ENCODE results near the gene LRRC59. TPM values are rescaled to one million over a fixed set of nuclear protein-coding genes. Genes with fewer than 3 reads are reported as not detected.

The LRRC59 gene
- total RNA-seq, 4 donors from 2014 or later, result 16.5 to 58.0 (median 39.0) TPM

DNA sequence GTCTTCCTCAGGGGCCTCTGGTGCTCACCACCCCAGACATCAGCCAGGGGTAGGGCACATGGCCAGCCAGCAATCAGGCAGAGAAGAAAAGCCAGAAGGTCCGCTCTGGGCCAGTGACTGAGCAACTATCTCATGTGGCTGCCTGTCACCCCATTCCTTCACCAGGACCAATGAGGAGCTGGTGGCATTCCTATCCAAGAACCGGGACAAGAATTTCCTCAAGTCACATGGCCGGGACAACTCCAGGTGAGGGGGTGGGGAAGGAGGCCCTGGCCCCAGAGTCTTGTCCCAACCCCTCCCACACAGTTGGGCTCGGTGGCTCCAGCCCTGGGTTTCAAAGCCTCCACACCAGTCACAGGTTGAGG is 42.0 kb downstream of the LRRC59 start:
- TF ChIP-seq POLR2AphosphoS5 (IDR thresholded peaks at IDR 0.05) (no peak), EP300 (IDR thresholded peaks at IDR 0.05) (no peak), POLR2A (IDR thresholded peaks at IDR 0.05) (no peak)
- TF ChIP-seq, protein P1, sequence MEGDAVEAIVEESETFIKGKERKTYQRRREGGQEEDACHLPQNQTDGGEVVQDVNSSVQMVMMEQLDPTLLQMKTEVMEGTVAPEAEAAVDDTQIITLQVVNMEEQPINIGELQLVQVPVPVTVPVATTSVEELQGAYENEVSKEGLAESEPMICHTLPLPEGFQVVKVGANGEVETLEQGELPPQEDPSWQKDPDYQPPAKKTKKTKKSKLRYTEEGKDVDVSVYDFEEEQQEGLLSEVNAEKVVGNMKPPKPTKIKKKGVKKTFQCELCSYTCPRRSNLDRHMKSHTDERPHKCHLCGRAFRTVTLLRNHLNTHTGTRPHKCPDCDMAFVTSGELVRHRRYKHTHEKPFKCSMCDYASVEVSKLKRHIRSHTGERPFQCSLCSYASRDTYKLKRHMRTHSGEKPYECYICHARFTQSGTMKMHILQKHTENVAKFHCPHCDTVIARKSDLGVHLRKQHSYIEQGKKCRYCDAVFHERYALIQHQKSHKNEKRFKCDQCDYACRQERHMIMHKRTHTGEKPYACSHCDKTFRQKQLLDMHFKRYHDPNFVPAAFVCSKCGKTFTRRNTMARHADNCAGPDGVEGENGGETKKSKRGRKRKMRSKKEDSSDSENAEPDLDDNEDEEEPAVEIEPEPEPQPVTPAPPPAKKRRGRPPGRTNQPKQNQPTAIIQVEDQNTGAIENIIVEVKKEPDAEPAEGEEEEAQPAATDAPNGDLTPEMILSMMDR (IDR thresholded peaks at IDR 0.05), result no peak
- H3K4me1 ChIP-seq, result no peaks in the 10 kb centered on the region
- DNase-seq (ENCODE audit: low spot score in 2 of 2), result peak in 1 of 2 donors; percentile 73
- H3K4me3 ChIP-seq, result no peak overlapping the region
- 81% methylated on average over 4 of the region's 4 CpGs for WGBS
- no peak overlapping the region for H3K27ac ChIP-seq
- H3K36me3 ChIP-seq, result peaks cover 83% of the 10 kb centered on the region
- H3K9me3 ChIP-seq, result no peaks in the 10 kb centered on the region
- no peaks in the 10 kb centered on the region for H3K27me3 ChIP-seq

DNA sequence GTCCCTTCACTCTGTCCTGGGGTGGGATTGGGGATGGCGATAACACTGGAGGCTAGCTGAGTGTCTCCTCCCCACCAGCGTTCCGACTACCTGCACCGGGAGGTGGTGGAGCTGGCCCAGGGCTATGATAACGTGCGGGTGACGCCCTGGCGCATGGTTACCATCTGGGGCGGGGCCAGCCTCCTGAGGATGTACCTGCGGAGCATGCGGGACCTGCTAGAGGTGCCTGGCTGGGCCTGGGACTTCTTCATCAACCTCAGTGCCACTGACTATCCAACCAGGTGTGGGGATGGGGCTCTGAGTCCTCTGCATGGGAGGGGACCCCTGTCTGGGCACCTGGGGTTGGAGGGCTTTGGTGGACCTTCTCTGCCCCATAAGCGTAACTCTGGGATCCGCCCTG is 42.5 kb downstream of the LRRC59 start:
- no peak overlapping the region for H3K4me3 ChIP-seq
- H3K4me1 ChIP-seq, result no peaks in the 10 kb centered on the region
- no peaks in the 10 kb centered on the region for H3K27me3 ChIP-seq
- DNase-seq (ENCODE audit: low spot score in 2 of 2), result peak; percentile 64 to 79
- TF ChIP-seq EP300 (IDR thresholded peaks at IDR 0.05), result no peak
- no peak for TF ChIP-seq POLR2AphosphoS5 (IDR thresholded peaks at IDR 0.05)
- TF ChIP-seq, protein P1 (IDR thresholded peaks at IDR 0.05), result no peak
- 87% methylated on average over 11 of the region's 13 CpGs for WGBS
- no peak overlapping the region for H3K27ac ChIP-seq
- H3K36me3 ChIP-seq, result peaks cover 77% of the 10 kb centered on the region
- no peaks in the 10 kb centered on the region for H3K9me3 ChIP-seq

DNA sequence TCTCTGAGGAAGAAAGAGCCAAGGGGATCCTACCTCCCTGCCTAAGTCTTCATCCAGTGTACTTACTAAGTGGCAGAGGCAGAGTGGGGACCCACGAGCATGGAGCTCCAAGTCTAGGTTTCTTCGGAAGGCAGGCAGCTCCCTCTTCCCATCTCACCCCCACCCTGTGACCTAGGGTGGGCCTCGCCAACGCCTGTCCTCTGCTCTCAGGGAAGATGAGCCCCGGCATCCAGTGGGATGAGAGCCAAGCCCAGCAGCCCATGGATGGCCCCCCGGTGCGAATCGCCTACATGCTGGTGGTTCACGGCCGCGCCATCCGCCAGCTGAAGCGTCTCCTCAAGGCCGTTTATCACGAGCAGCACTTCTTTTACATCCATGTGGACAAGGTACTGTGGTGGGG is 43.1 kb downstream of the LRRC59 start:
- DNase-seq (ENCODE audit: low spot score in 2 of 2), result peak; percentile 51 to 76
- H3K27me3 ChIP-seq, result no peaks in the 10 kb centered on the region
- H3K9me3 ChIP-seq, result no peaks in the 10 kb centered on the region
- H3K27ac ChIP-seq, result no peak overlapping the region
- TF ChIP-seq EP300 (IDR thresholded peaks at IDR 0.05), result no peak
- TF ChIP-seq, protein P1 (IDR thresholded peaks at IDR 0.05), result no peak
- no peak for TF ChIP-seq POLR2AphosphoS5 (IDR thresholded peaks at IDR 0.05)
- TF ChIP-seq POLR2A (IDR thresholded peaks at IDR 0.05), result no peak
- no peaks in the 10 kb centered on the region for H3K4me1 ChIP-seq
- WGBS, result 91% methylated on average over 15 of the region's 15 CpGs
- H3K4me3 ChIP-seq, result no peak overlapping the region
- H3K36me3 ChIP-seq, result peaks cover 72% of the 10 kb centered on the region

DNA sequence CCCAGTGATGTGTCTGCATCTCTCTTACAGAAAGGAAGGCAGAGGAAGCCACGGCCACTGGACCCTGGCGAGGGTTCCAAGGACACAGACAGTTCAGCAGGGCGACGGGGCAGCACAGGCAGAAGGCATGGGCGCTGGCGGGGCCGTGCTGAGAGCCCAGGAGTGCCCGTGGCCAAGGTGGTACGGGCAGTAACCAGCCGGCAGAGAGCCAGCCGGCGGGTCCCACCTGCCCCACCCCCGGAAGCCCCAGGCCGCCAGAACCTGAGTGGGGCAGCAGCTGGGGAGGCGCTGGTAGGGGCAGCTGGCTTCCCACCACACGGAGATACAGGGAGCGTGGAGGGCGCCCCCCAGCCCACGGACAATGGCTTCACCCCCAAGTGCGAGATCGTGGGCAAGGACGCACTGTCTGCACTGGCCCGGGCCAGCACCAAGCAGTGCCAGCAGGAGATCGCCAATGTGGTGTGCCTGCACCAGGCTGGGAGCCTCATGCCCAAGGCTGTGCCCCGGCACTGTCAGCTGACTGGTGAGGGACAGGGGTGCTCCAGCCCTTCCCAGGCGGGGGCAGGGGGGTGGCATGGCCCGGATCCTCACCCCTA is 43.6 kb downstream of the LRRC59 start:
- WGBS, result 94% methylated on average over 22 of the region's 27 CpGs
- H3K4me3 ChIP-seq, result no peak overlapping the region
- H3K36me3 ChIP-seq, result peaks cover 67% of the 10 kb centered on the region
- H3K4me1 ChIP-seq, result peaks cover 3% of the 10 kb centered on the region
- no peak overlapping the region for H3K27ac ChIP-seq
- peak; percentile 62 to 68 for DNase-seq (ENCODE audit: low spot score in 2 of 2)
- H3K9me3 ChIP-seq, result no peaks in the 10 kb centered on the region
- H3K27me3 ChIP-seq, result no peaks in the 10 kb centered on the region
- TF ChIP-seq POLR2A (IDR thresholded peaks at IDR 0.05) (no peak), EP300 (IDR thresholded peaks at IDR 0.05) (no peak), POLR2AphosphoS5 (IDR thresholded peaks at IDR 0.05) (no peak)
- TF ChIP-seq, protein P1 (IDR thresholded peaks at IDR 0.05), result no peak

DNA sequence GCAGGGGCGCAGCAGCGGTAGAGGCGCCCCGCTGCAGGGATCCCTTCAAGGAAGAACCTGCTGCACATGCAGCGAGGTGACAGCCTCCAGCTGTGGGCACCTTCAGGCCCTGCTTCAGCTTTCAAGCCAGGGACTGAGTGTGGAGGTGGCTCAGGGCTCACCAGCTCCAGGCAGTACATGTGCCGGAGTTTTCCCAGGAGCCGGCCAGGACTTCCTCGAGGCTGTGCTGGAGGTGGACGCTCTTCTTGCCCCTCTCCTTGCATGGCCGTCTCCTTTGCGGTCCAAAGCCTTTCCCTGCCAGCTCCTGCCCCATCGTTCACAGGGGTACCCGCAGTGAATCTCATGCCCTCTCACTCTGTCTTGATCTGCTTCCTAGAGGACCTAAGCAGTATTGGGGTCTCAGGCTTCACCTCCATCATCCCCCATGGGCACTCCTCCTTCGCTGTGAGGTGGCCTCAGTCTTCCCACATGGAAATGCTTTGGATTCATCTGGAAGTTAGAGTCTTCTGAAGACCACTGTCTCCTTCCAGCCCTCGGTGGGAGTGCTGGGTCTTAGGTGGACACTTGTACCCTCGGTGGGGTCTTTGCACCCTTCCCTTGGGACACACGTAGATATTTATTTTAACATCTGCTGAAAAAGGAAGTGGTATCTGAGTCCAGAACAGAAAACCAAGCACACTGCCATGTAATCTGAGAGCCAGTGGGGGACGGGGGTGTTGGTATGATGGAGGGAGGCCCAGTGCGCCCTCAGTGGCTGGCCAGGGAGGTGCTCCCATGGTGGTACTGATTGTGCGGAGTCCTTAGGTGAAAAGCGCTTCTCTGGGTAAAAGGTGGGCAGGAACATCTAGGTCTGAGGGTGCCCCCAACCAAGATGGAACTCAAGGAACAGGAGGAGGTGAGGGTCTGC is 44.4 kb downstream of the LRRC59 start:
- Histone ChIP-seq H3K9me3 (no peaks in the 10 kb centered on the region), H3K4me3 (no peak overlapping the region), H3K27me3 (no peaks in the 10 kb centered on the region), H3K27ac (no peak overlapping the region), H3K36me3 (peaks cover 59% of the 10 kb centered on the region), H3K4me1 (peaks cover 10% of the 10 kb centered on the region)
- TF ChIP-seq, protein P1 (IDR thresholded peaks at IDR 0.05), result no peak
- TF ChIP-seq EP300 (IDR thresholded peaks at IDR 0.05) (no peak), POLR2A (IDR thresholded peaks at IDR 0.05) (no peak), POLR2AphosphoS5 (IDR thresholded peaks at IDR 0.05) (no peak)
- DNase-seq (ENCODE audit: low spot score in 2 of 2), result peak; percentile 54 to 66
- 88% methylated on average over 13 of the region's 21 CpGs for WGBS

Data from suprapubic skin (tissue), 4 donors.